HG02588 (cell line): ENCODE measurements around the gene IGSF21.

Experiments
- ATAC-seq: cut with Tn5 transposase; IDR thresholded peaks from one replicate; pipeline ENCODE4 v1.9.1; 2021; ENCODE audit warnings: mild to moderate bottlenecking, moderate library complexity; ENCODE audit not compliant: unreplicated experiment

IGSF21 gene

GRCh38 chr1:18107369-18108298, at the start of gene IGSF21:
TSS of gene IGSF21 (plus strand) at chr1:18107798. CDS start at chr1:18108129, 331 bp downstream.
- ATAC-seq: no peak

DNA sequence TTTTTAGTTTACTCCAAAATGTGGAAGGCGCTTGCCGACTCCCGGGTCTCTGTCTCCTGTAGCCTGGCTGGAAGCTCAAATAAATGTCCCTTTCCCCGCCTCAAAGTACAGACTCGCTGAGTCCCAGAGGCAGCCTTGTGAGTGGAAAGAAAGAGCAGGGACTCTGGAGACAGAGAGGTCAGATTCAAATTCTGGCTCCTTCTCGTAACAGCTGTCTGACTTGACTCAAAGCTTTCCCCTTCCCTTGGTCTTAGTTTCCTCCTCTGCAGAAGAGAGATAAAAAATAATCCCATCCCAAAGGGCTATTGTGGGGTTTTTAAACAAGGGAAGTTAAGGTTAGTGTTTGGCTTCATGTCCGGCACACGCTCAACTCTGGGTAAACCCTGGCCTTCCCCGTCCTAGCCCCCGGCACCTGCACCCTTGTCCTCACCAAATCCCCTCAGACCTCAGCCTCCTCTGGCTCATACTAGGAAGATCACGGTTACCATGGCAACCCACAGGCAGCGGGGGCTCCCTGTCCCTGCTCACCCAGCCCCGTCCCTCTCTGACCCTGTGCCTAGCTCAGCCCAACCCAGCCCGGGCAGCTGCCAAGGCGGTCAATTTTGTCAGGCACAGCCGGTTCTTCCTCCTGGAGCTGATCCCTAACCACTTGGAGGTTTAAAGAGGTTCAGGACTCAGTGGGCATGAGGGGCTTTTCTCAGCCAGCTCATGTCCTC, 49.2 kb upstream of the IGSF21 start:
- ATAC-seq: no peak

- no peak for ATAC-seq
Observed at GRCh38 chr1:18058981-18059605, 48.5 kb upstream of the IGSF21 start.

- no peak for ATAC-seq
Observed at GRCh38 chr1:18060366-18060765, 47.2 kb upstream of the IGSF21 start.

DNA sequence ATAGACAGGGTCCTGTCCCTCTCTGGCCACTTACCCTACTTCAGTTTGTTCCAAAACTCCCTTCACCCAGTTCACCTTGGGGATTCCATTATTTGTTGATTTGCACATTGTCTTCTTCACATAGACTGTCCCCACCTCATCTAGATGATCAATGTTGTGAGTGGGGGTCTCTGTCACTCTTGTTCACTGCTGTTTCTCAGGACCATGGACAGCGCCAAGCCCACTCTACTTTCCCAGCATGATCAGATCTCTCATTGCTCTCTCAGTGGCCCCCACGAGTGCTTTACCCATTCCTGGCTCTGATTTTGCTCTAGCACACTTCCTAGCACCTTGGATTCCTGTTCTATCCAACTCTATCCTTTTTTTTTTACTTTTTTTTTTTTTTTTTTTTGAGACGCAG, 45.4 kb upstream of the IGSF21 start:
- ATAC-seq: no peak

DNA sequence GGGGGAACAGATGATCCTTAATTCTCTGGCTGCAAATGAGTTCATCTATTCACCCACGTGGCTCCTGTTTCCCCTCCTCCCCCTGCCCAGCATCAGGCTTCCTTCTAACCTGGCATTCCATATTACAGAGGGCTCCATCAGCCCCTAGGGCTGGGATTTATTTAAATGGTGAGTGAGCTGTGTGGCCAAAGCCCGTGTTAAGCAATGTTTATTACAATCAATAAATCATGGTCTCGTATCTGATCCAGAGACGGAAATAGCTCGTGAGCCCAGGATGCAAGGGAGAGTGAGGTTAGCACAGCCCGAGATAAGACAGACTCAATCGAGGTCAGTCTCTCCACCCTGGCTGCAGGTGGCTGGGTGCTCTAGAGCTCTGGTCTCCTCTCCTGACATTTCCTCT, 43.1 kb upstream of the IGSF21 start:
- ATAC-seq: no peak

GRCh38 chr1:18066576-18066975, 41.0 kb upstream of the IGSF21 start:
- ATAC-seq: no peak

- ATAC-seq: no peak
Observed at GRCh38 chr1:18069903-18070302, 37.7 kb upstream of the IGSF21 start.

DNA sequence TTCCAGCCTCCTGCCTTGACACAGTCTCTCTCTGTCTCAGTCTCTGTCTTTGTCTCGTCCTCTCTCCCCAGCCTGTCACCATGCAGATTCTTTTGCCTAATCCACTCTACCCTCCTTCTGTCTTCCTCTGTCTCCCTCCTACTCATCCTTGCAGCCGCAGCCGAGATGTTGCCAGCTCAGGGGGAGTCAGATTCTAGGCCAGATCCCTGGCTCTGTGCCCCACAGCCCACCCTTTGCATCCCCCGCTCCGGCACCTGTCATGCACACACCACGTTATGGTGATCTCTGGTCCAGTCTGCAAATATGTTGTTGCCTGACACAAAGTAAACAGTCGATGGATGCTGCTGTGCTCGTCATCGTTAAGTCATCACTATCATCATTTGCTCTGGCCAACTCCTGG, 35.5 kb upstream of the IGSF21 start:
- ATAC-seq: no peak

DNA sequence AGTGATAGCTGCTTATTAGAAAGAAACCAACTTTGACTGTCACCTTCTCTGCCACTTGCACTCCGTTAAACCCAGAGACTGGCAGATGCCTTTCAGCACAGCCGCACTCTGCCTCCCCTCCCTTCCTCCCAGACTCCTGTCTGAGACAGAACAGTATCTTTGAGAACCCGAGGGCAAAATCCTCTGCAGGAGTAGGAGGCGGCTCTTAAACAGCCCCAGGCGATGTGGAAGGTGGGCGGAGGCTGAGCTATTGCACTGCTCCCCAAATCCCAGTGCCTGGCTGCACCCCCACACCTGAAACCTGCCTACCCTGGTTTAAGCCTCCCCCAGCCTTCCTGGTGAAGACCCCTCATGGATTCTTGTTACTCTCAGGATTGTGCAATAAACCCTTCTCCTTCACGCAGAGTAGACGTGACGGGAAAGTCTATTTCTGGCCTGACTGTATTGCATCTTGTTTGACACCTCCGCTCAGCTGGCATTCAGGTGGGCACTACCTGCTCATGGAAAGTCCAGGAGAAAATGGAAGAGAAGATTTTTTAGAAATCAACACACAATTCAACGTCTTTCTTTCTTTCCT, 34.4 kb upstream of the IGSF21 start:
- ATAC-seq: no peak

GRCh38 chr1:18077657-18078215, 29.9 kb upstream of the IGSF21 start:
- ATAC-seq: no peak

- ATAC-seq: no peak
Observed at GRCh38 chr1:18079941-18080735, 27.5 kb upstream of the IGSF21 start.

GRCh38 chr1:18085387-18086074, 22.1 kb upstream of the IGSF21 start:
- ATAC-seq: no peak

GRCh38 chr1:18088077-18088594, 19.5 kb upstream of the IGSF21 start:
- no peak for ATAC-seq

- no peak for ATAC-seq
Observed at GRCh38 chr1:18089488-18089887, 18.1 kb upstream of the IGSF21 start.

- ATAC-seq: no peak
Observed at GRCh38 chr1:18090636-18091035, 17.0 kb upstream of the IGSF21 start.

DNA sequence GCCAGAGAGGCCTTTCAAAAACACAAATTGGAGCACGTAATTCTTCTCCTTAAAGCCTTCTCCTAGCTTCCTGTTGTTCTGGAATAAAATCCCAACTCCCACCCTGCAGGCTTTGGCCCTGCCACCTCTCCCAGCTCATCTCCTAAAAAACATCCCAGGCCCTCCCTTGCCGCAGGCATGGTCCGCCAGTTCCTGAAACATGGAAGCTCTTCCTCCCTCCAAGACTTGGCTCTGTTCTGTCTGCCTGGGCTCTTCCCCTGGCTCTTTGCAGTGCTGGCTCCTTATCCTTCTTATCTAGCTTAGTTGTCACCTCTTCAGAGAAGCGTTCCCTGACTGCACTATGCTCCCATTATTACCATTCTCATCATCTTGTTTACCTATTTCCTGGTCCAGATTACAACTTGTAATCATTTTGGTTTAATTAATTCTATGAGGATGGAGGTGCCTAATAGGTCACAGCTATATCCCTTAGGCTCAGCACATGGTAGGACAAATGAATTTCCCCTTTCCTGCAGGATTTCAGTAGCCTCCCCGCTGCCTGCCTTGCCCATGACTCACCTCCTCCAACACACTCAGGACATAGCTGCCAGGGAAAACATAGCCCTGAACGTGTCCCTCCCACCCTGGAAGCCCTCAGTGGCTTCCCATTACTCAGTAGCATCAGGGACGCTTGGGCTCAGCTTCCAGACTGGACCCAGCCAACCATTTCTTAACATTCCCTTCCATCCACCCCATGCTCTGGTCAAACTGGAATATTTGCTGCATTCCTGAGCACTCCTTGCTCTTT, 15.7 kb upstream of the IGSF21 start:
- ATAC-seq: no peak

- ATAC-seq: no peak
Observed at GRCh38 chr1:18093193-18093592, 14.4 kb upstream of the IGSF21 start.

- ATAC-seq: no peak
Observed at GRCh38 chr1:18093646-18094045, 14.0 kb upstream of the IGSF21 start.
